SK-N-MC (cell line): ENCODE measurements around the gene FKBP4.

Experiments used
- EZH2 ChIP-seq: fragments of 200-600 bp; sonication (generic); IDR thresholded peaks from one replicate; pipeline ENCODE4 v1.6.1; 2017; ENCODE audit warnings: antibody characterized with exemption
- FOXP2 ChIP-seq: optimal IDR thresholded peaks from 2 replicates; pipeline ENCODE3; 2011; ENCODE audit warnings: mild to moderate bottlenecking, moderate library complexity; ENCODE audit not compliant: insufficient read depth; ENCODE audit errors: extremely low read length, control extremely low read depth
- POLR2AphosphoS5 ChIP-seq: IDR thresholded peaks from 2 replicates; pipeline ENCODE4 v1.6.1; 2012; ENCODE audit warnings: mild to moderate bottlenecking, low read depth, low read length, borderline replicate concordance

- TF ChIP-seq POLR2AphosphoS5 (0 out of 2 replicates have a peak, but pooled peaks have one; percentile 15), EZH2 (no peak), FOXP2 (no peak)
Observed at GRCh38 chr12:2804393-2805142, 9.8 kb downstream of the FKBP4 start.
